Measurements from ENCODE around the gene ZFAND2B.

The ZFAND2B gene

DNA sequence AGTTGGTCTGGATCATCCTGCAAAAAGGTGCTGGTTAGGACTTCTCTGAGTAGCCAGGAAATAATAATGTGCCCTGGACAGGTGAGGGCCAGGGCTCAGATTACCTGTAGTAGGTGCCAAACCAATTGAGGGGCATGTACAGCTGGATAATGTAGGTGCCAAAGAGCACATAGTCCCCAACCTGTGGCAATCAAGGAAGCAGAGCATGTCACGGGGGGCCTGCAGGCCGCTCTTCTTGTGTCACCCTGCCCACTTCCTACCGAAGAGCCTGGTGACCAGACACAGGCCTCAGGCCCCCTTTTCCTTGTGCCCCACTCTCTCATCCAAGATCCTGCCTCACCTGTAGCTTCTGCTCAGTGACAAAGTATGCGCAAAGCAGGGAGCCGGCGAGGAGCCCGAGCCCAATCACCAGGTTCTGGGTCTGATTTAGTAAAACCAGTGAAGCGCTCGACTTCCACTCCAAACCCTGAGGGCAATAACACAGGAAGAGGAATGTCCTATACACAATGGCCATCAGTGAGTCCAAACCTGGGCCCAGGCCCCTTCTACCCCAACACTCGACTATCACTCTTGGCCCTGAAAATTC lies 7.0 kb downstream of the ZFAND2B start:
- H3K36me3 ChIP-seq (ENCODE audit: low read length): no peaks in the 10 kb centered on the region

DNA sequence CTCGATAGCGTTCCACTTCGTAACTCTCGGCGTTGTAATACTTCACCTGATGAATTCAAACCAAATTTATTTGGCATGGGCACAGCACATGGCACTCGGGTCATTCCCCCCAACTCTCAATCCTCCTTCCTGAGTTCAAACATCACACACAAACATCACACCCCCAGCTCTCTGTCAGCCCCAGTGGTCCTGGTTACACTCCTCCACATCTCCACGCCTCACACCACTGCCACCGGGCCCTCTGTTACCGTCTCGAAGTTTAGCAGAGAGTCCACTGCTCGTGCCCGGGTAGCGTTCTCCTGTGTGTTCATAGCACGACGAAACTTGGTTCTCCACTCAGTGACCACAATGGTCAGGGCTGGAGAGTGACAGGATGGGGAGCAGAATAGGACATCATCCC lies 7.6 kb downstream of the ZFAND2B start:
- Histone ChIP-seq H3K9me2 (replicated peaks; ENCODE audit: insufficient read depth, low read length) (no peaks in the 10 kb centered on the region), H3K79me2 (ENCODE audit: insufficient read depth, low read length) (no peaks in the 10 kb centered on the region), H3K27me3 (ENCODE audit: low read length) (no peaks in the 10 kb centered on the region), H3K4me2 (ENCODE audit: low read depth, low read length, poor library complexity, severe bottlenecking) (no peak overlapping the region), H3K27ac (ENCODE audit: low read depth, low read length) (no peak overlapping the region), H4K20me1 (ENCODE audit: low read depth, low read length) (no peaks in the 10 kb centered on the region), H3K9ac (ENCODE audit: low read length) (no peak overlapping the region), H2AFZ (ENCODE audit: low read depth, low read length, severe bottlenecking) (no peak overlapping the region), H3F3A (ENCODE audit: insufficient read depth) (no peaks in the 10 kb centered on the region), H3K9me3 (ENCODE audit: insufficient read depth, low read length) (no peaks in the 10 kb centered on the region), H3K4me3 (ENCODE audit: insufficient read depth, low read length, poor library complexity, severe bottlenecking) (no peak overlapping the region), H3K36me3 (ENCODE audit: low read length) (no peaks in the 10 kb centered on the region)
- no peak for TF ChIP-seq EZH2phosphoT487 (conservative IDR thresholded peaks at IDR 0.05; ENCODE audit: low read length)
- TF ChIP-seq, protein P1, sequence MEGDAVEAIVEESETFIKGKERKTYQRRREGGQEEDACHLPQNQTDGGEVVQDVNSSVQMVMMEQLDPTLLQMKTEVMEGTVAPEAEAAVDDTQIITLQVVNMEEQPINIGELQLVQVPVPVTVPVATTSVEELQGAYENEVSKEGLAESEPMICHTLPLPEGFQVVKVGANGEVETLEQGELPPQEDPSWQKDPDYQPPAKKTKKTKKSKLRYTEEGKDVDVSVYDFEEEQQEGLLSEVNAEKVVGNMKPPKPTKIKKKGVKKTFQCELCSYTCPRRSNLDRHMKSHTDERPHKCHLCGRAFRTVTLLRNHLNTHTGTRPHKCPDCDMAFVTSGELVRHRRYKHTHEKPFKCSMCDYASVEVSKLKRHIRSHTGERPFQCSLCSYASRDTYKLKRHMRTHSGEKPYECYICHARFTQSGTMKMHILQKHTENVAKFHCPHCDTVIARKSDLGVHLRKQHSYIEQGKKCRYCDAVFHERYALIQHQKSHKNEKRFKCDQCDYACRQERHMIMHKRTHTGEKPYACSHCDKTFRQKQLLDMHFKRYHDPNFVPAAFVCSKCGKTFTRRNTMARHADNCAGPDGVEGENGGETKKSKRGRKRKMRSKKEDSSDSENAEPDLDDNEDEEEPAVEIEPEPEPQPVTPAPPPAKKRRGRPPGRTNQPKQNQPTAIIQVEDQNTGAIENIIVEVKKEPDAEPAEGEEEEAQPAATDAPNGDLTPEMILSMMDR (IDR thresholded peaks at IDR 0.05; ENCODE audit: insufficient read depth, low read length, poor library complexity, severe bottlenecking): no peak

More for the DNA sequence above, 7.0 kb downstream of the ZFAND2B start:
- Histone ChIP-seq H3K9me3 (ENCODE audit: insufficient read depth, low read length) (no peaks in the 10 kb centered on the region), H3K27ac (ENCODE audit: low read depth, low read length) (no peak overlapping the region), H4K20me1 (ENCODE audit: low read depth, low read length) (no peaks in the 10 kb centered on the region), H3K79me2 (ENCODE audit: insufficient read depth, low read length) (no peaks in the 10 kb centered on the region), H3F3A (ENCODE audit: insufficient read depth) (no peaks in the 10 kb centered on the region), H3K9me2 (replicated peaks; ENCODE audit: insufficient read depth, low read length) (no peaks in the 10 kb centered on the region), H3K9ac (ENCODE audit: low read length) (no peak overlapping the region), H3K27me3 (ENCODE audit: low read length) (no peaks in the 10 kb centered on the region), H3K4me3 (ENCODE audit: insufficient read depth, low read length, poor library complexity, severe bottlenecking) (no peak overlapping the region), H2AFZ (ENCODE audit: low read depth, low read length, severe bottlenecking) (no peak overlapping the region), H3K4me2 (ENCODE audit: low read depth, low read length, poor library complexity, severe bottlenecking) (no peak overlapping the region)
- TF ChIP-seq, protein P1 (IDR thresholded peaks at IDR 0.05; ENCODE audit: insufficient read depth, low read length, poor library complexity, severe bottlenecking): no peak
- TF ChIP-seq EZH2phosphoT487 (conservative IDR thresholded peaks at IDR 0.05; ENCODE audit: low read length): no peak

DNA sequence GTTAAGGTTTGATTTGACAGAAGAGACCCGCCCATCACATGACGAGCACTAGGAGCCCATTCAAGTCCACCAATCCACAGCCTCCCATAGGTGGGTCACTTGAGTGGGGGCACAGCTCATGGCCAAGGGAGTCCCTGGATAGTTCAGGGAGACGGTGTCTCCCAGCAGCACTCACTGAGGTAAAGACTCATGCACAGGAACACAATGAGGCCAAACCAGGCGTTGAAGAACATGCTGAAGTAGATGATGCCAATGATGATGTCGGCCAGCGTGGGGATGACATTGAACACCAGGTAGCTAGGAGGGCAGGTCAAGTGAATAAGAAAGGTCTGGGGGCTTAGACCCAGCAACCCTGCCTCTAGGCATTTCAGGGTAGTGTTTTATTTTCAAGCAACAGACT lies 8.2 kb downstream of the ZFAND2B start:
- Histone ChIP-seq H3F3A (ENCODE audit: insufficient read depth) (no peaks in the 10 kb centered on the region), H3K36me3 (ENCODE audit: low read length) (no peaks in the 10 kb centered on the region), H3K9me2 (replicated peaks; ENCODE audit: insufficient read depth, low read length) (no peaks in the 10 kb centered on the region), H3K27me3 (ENCODE audit: low read length) (no peaks in the 10 kb centered on the region), H3K9me3 (ENCODE audit: insufficient read depth, low read length) (no peaks in the 10 kb centered on the region), H4K20me1 (ENCODE audit: low read depth, low read length) (no peaks in the 10 kb centered on the region), H3K4me2 (ENCODE audit: low read depth, low read length, poor library complexity, severe bottlenecking) (no peak overlapping the region), H2AFZ (ENCODE audit: low read depth, low read length, severe bottlenecking) (no peak overlapping the region), H3K4me3 (ENCODE audit: insufficient read depth, low read length, poor library complexity, severe bottlenecking) (no peak overlapping the region), H3K9ac (ENCODE audit: low read length) (no peak overlapping the region), H3K27ac (ENCODE audit: low read depth, low read length) (no peak overlapping the region), H3K79me2 (ENCODE audit: insufficient read depth, low read length) (no peaks in the 10 kb centered on the region)
- TF ChIP-seq, protein P1 (IDR thresholded peaks at IDR 0.05; ENCODE audit: insufficient read depth, low read length, poor library complexity, severe bottlenecking): no peak
- no peak for TF ChIP-seq EZH2phosphoT487 (conservative IDR thresholded peaks at IDR 0.05; ENCODE audit: low read length)

Measured in SU-DHL-6 (cell line).